Ishikawa (cell line): ENCODE results near the gene NR6A1.

Experiments
- CEBPB ChIP-seq: IDR thresholded peaks from 2 replicates; pipeline ENCODE4 v1.6.1; 2012
- CREB1 ChIP-seq: IDR thresholded peaks from 2 replicates; pipeline ENCODE4 v1.6.1; 2012; ENCODE audit warnings: low read depth
- EGR1 ChIP-seq: IDR thresholded peaks from 2 replicates; pipeline ENCODE4 v1.6.1; 2012
- EP300 ChIP-seq: IDR thresholded peaks from 2 replicates; pipeline ENCODE4 v1.6.1; 2012; ENCODE audit warnings: borderline replicate concordance
- FOXM1 ChIP-seq: IDR thresholded peaks from 2 replicates; pipeline ENCODE4 v1.6.1; 2012; ENCODE audit warnings: low read depth, borderline replicate concordance
- MAX ChIP-seq: IDR thresholded peaks from 2 replicates; pipeline ENCODE4 v1.6.1; 2012
- NFIC ChIP-seq: IDR thresholded peaks from 2 replicates; pipeline ENCODE4 v1.6.1; 2012
- RAD21 ChIP-seq: IDR thresholded peaks from 2 replicates; pipeline ENCODE4 v1.6.1; 2012; ENCODE audit warnings: low read depth
- REST ChIP-seq: IDR thresholded peaks from 2 replicates; pipeline ENCODE4 v1.6.1; 2012; ENCODE audit warnings: low read depth, mild to moderate bottlenecking
- TAF1 ChIP-seq: IDR thresholded peaks from 2 replicates; pipeline ENCODE4 v1.6.1; 2012; ENCODE audit warnings: low read depth, mild to moderate bottlenecking
- TCF12 ChIP-seq: IDR thresholded peaks from 2 replicates; pipeline ENCODE4 v1.6.1; 2012; ENCODE audit warnings: low read depth
- TEAD4 ChIP-seq: IDR thresholded peaks from 2 replicates; pipeline ENCODE4 v1.6.1; 2012
- USF1 ChIP-seq: IDR thresholded peaks from 2 replicates; pipeline ENCODE4 v1.6.1; 2012
- YY1 ChIP-seq: IDR thresholded peaks from 2 replicates; pipeline ENCODE4 v1.6.1; 2012; ENCODE audit warnings: low read depth
- ZBTB7A ChIP-seq: IDR thresholded peaks from 2 replicates; pipeline ENCODE4 v1.6.1; 2012; ENCODE audit warnings: low read depth

The NR6A1 gene

GRCh38 chr9:124680049-124680448 lies 91.1 kb downstream of the NR6A1 start:
- TF ChIP-seq TCF12 (no peak), EGR1 (no peak), NFIC (no peak), MAX (no peak), CREB1 (no peak), TAF1 (no peak), REST (no peak), CEBPB (no peak), TEAD4 (no peak), YY1 (no peak), ZBTB7A (no peak), FOXM1 (no peak), RAD21 (no peak), EP300 (no peak), USF1 (no peak)

DNA sequence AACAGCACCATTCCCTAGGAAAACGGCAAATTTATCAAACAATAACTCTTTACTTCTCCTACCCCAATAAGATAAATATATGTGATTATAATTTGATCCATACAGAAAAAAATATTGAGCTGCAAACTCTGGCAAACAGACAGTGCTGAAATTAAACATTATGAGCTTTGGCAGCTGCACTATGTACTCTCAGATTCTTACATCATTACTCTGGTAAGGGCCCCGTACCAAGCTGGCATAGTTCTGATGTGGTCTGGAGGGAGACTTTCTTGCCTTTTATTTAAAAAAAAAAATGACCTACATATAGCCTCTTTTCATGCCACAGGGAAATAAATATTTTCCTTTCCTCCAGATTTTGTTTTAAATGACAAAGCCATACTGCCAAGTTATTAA lies 95.0 kb downstream of the NR6A1 start:
- TF ChIP-seq RAD21 = no peak
- no peak for TF ChIP-seq ZBTB7A
- no peak for TF ChIP-seq TEAD4
- no peak for TF ChIP-seq TAF1
- no peak for TF ChIP-seq TCF12
- no peak for TF ChIP-seq REST
- TF ChIP-seq USF1 = no peak
- no peak for TF ChIP-seq MAX

- no peak for TF ChIP-seq CEBPB
- no peak for TF ChIP-seq EP300
- no peak for TF ChIP-seq REST
- no peak for TF ChIP-seq FOXM1
- no peak for TF ChIP-seq RAD21
- no peak for TF ChIP-seq USF1
- no peak for TF ChIP-seq EGR1
- no peak for TF ChIP-seq TCF12
- TF ChIP-seq CREB1 = no peak
Observed at GRCh38 chr9:124675261-124676158, 95.6 kb downstream of the NR6A1 start.

DNA sequence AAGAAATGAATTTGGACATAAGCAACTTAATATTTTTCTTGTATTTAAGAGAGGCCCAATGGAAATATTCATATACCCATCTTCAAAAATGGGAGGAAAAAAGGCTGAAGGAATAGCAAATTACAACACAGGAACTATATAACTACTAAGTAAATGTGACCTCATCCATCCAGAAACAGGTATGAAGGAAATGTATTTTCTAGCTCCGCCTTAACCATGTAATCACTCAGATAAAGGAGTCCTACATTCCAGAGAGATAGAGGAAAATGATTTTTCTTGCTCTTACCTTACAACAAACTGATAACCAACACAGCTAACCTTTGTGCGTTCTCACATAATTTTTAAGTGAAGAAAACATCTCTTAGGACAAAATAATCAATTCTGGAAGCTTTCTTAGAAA lies 96.5 kb downstream of the NR6A1 start:
- TF ChIP-seq TAF1 (no peak), YY1 (no peak), CEBPB (no peak), EP300 (no peak), ZBTB7A (no peak), NFIC (no peak), CREB1 (no peak), REST (no peak), EGR1 (no peak)
